ENCODE results near the gene SREBF1. TPM values are rescaled to one million over a fixed set of nuclear protein-coding genes. Genes with fewer than 3 reads are reported as not detected.

The SREBF1 gene
- total and polyA plus RNA-seq, 2 of the 8 experiments (the other 6 are each of a cell fraction or from before 2014, with no cell fraction given) = 28.6 to 70.8 TPM

- 84% methylated on average over 6 of the region's 6 CpGs; no CpG with 5 or more reads in 1 of the 2 experiments for WGBS, 2 experiments (ENCODE audit: extremely low coverage in 1 of 2, insufficient coverage in 1 of 2, insufficient read length in 1 of 2, insufficient replicate concordance in 2 of 2, low coverage in 1 of 2, low lambda C conversion rate in 2 of 2, missing lambda C conversion rate in 1 of 2)
- Histone ChIP-seq H2AK5ac (ENCODE audit: low read depth, low read length) (peak overlapping the region; percentile 93; the same call in 1 of the 2 replicates), H3K14ac (ENCODE audit: insufficient read length) (no peak overlapping the region), H2AFZ (ENCODE audit: low read length) (no peak overlapping the region), H3K18ac (ENCODE audit: extremely low read depth, low read length) (no peak overlapping the region), H3K23ac (ENCODE audit: insufficient read length) (no peak overlapping the region), H4K91ac (replicated peaks; ENCODE audit: insufficient read length, low read length) (peak overlapping the region; percentile 77), H2BK12ac (ENCODE audit: low read depth, low read length) (peak overlapping the region; percentile 13; the same call in 1 of the 2 replicates), H3K23me2 (ENCODE audit: low read depth, low read length) (no peaks in the 10 kb centered on the region), H3K9me3 (ENCODE audit: insufficient read depth in 2 of 2, low read depth in 1 of 2, low read length in 1 of 2) (no peaks in the 10 kb centered on the region), H3K79me2 (ENCODE audit: control insufficient read depth in 1 of 2, insufficient read depth in 2 of 2, low read length in 2 of 2) (no peaks in the 10 kb centered on the region), H3K9ac (replicated peaks in 1 of 4; ENCODE audit: extremely low read depth in 1 of 4, low read depth in 3 of 4, low read length in 3 of 4) (no peak overlapping the region), H2BK5ac (ENCODE audit: low read depth, low read length) (peak overlapping the region; percentile 53; the same call in 1 of the 2 replicates), H3K56ac (replicated peaks; ENCODE audit: insufficient read length, low read depth, low read length) (no peak overlapping the region), H3K4ac (replicated peaks; ENCODE audit: insufficient read length, low read depth, low read length) (no peak overlapping the region), H3K27me3 (replicated peaks in 1 of 4; ENCODE audit: control insufficient read depth in 3 of 4, extremely low read depth in 1 of 4, insufficient read depth in 3 of 4, low read length in 3 of 4) (no peaks in the 10 kb centered on the region; a peak in 1 of 7 replicates), H4K8ac (ENCODE audit: extremely low read depth, insufficient read depth, low read length) (no peak overlapping the region), H4K5ac (ENCODE audit: insufficient read length, low read depth, low read length) (no peak overlapping the region), H3K27ac (ENCODE audit: low read depth, low read length) (no peak overlapping the region), H2BK120ac (replicated peaks; ENCODE audit: low read depth, low read length) (no peak overlapping the region), H2BK20ac (ENCODE audit: low read length) (0 out of 2 replicates have a peak overlapping the region, but pooled peaks have one; percentile 68), H3K79me1 (ENCODE audit: low read depth, low read length) (no peaks in the 10 kb centered on the region), H4K20me1 (replicated peaks in 1 of 2; ENCODE audit: control insufficient read depth in 1 of 2, insufficient read depth in 2 of 2, low read length in 2 of 2) (no peaks in the 10 kb centered on the region), H2BK15ac (ENCODE audit: low read length) (peak overlapping the region; percentile 55; the same call in 1 of the 2 replicates), H3K4me3 (ENCODE audit: extremely low read depth in 1 of 4, insufficient read depth in 2 of 4, low read depth in 3 of 4, low read length in 4 of 4) (no peak overlapping the region), H3K4me1 (replicated peaks in 1 of 4; ENCODE audit: control insufficient read depth in 3 of 4, insufficient read depth in 4 of 4, low read length in 3 of 4) (peaks cover 5 to 21% (median 11%) of the 10 kb centered on the region in 4 experiments), H3K4me2 (ENCODE audit: insufficient read depth in 1 of 2, low read depth in 2 of 2, low read length in 2 of 2) (no peak overlapping the region), H3K36me3 (ENCODE audit: control insufficient read depth in 2 of 4, insufficient read depth in 4 of 4, low read length in 3 of 4) (no peaks in the 10 kb centered on the region)
- FAIRE-seq (no peak), DNase-seq (ENCODE audit: low read depth in 1 of 2, low spot score in 2 of 2) (no peak)
- TF ChIP-seq SP4 (IDR thresholded peaks at IDR 0.05; ENCODE audit: low read length) (no peak), EGR1 (IDR thresholded peaks at IDR 0.05; ENCODE audit: borderline replicate concordance, low read depth, low read length) (no peak)
- POLR2A ChIA-PET (ENCODE audit: partially characterized antibody) = interaction anchor here (1.3 to 2.2 kb wide), 3 partner anchors 9 to 41 kb away, joined by 4 to 10 read pairs (median 7); partner anchors contain the start of gene SREBF1
- CTCF ChIA-PET (ENCODE audit: partially characterized antibody) = interaction anchor here (1.0 to 26.2 kb wide), 8 partner anchors 7 to 197 kb away, joined by 3 to 404 read pairs (median 4); no protein-coding TSS in a partner anchor
These were observed 40.3 kb upstream of the SREBF1 start for GRCh38 chr17:17876959-17877528.
